Measurements from ENCODE around the gene POLR2L.

Gene POLR2L

GRCh38 chr11:837189-837989 lies 4.9 kb downstream of the POLR2L start:
- DNase-seq: no peak

GRCh38 chr11:836700-837099 lies 5.6 kb downstream of the POLR2L start:
- DNase-seq: no peak

- no peak for DNase-seq
Observed at GRCh38 chr11:836274-836673, 6.1 kb downstream of the POLR2L start.

GRCh38 chr11:834371-835316 lies 7.7 kb downstream of the POLR2L start:
- DNase-seq: peak; percentile 60 to 79 (median 73)

GRCh38 chr11:833849-834311 lies 8.4 kb downstream of the POLR2L start:
- peak in 1 of 4 experiments; percentile 52 for DNase-seq

GRCh38 chr11:833114-833791 lies 9.1 kb downstream of the POLR2L start:
- peak; percentile 48 to 82 (median 65) for DNase-seq

- DNase-seq: peak; percentile 65 to 89 (median 78)
Observed at GRCh38 chr11:832529-833113, 9.7 kb downstream of the POLR2L start, which contains the start of gene CD151. CD151 (plus strand) TSS chr11:832952; CDS start chr11:836070, 3,118 bp downstream.

- DNase-seq: no peak
Observed at GRCh38 chr11:831961-832528, 10.3 kb downstream of the POLR2L start.

- DNase-seq: no peak
Observed at GRCh38 chr11:831118-831864, 11.0 kb downstream of the POLR2L start.

GRCh38 chr11:830295-831117 lies 11.8 kb downstream of the POLR2L start:
- peak; percentile 56 to 77 (median 60) for DNase-seq

- DNase-seq: peak in 2 of 4 experiments; percentile 39 to 54
Observed at GRCh38 chr11:829847-830294, 12.5 kb downstream of the POLR2L start.

- DNase-seq: peak; percentile 39 to 61 (median 50)
Observed at GRCh38 chr11:829176-829846, 13.0 kb downstream of the POLR2L start.

GRCh38 chr11:828506-829175 lies 13.7 kb downstream of the POLR2L start:
- no peak for DNase-seq

- DNase-seq: no peak
Observed at GRCh38 chr11:827897-828192, 14.5 kb downstream of the POLR2L start, which contains the start of gene CRACR2B. CRACR2B (plus strand) TSS chr11:827919; CDS start chr11:828608, 689 bp downstream.

- DNase-seq: peak in 1 of 4 experiments; percentile 38
Observed at GRCh38 chr11:827146-827896, 15.0 kb downstream of the POLR2L start.

GRCh38 chr11:826836-827145 lies 15.5 kb downstream of the POLR2L start:
- no peak for DNase-seq

- no peak for DNase-seq
Observed at GRCh38 chr11:826227-826621, 16.1 kb downstream of the POLR2L start.
